ENCODE data around the gene SUPT20H. TPM values are rescaled to one million over a fixed set of nuclear protein-coding genes. Genes with fewer than 3 reads are reported as not detected.

SUPT20H gene
- total and polyA plus RNA-seq, 2 of the 13 experiments (the other 11 are each of a cell fraction or from before 2014, with no cell fraction given), result 35.0 to 63.6 TPM

DNA sequence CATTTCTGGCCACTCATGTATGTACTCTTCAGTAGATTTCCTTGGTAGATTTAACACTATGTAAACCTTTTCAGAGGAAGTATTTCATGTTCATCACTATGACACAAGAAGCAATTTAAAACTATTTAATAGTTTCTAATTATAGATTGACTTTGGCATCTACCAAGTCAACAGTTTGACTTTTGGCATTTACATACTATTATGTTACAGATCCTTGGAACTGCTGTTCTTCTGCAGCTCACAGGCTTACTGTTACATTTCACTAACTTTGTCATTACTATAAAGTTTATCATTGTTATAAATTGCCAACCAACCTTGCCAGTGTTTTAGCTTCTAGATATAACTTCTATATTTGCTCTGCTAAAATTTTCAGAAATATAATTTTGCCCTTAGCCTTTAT, 18.7 kb downstream of the SUPT20H start:
- Histone ChIP-seq H3K36me3 (replicated peaks in 1 of 2; ENCODE audit: control insufficient read depth in 1 of 2, insufficient read depth in 2 of 2, low read length in 2 of 2) (peaks cover 10 to 74% of the 10 kb centered on the region in 2 experiments), H3K4me1 (ENCODE audit: insufficient read depth, low read length) (no peaks in the 10 kb centered on the region), H3K9me3 (ENCODE audit: low read length) (no peaks in the 10 kb centered on the region), H3K4me3 (replicated peaks in 1 of 3; ENCODE audit: insufficient read depth in 1 of 3, low read depth in 2 of 3, low read length in 3 of 3) (no peak overlapping the region), H3K27me3 (ENCODE audit: control insufficient read depth in 1 of 2, insufficient read depth in 2 of 2, low read length in 2 of 2) (no peaks in the 10 kb centered on the region), H3K9ac (ENCODE audit: insufficient read depth, low read depth, low read length) (no peak overlapping the region), H4K20me1 (ENCODE audit: insufficient read depth, low read length) (no peaks in the 10 kb centered on the region), H3K27ac (ENCODE audit: extremely low read length, insufficient read depth, low read length) (no peak overlapping the region), H3K79me2 (ENCODE audit: insufficient read depth, low read length) (no peaks in the 10 kb centered on the region), H2AFZ (ENCODE audit: low read length) (no peak overlapping the region), H3K4me2 (ENCODE audit: low read depth, low read length) (no peak overlapping the region)
- POLR2A ChIA-PET, result interaction anchor here (0.6 kb wide), 1 partner anchor 17 kb away, joined by 3 read pairs; no protein-coding TSS in a partner anchor
- intact Hi-C loops (cut with micrococcal nuclease; ENCODE audit: unreplicated experiment), result no loop called here
- FAIRE-seq (no peak), ATAC-seq (no peak), DNase-seq (ENCODE audit: low spot score) (no peak)
- TF ChIP-seq MBNL3 (CRISPR knock-in tag; conservative IDR thresholded peaks at IDR 0.05) (no peak), BRCA1 (CRISPR knock-in tag; IDR thresholded peaks at IDR 0.05) (no peak), RBFOX2 (IDR thresholded peaks at IDR 0.05; ENCODE audit: low read depth, low read length) (no peak), ASH2L (IDR thresholded peaks at IDR 0.05; ENCODE audit: insufficient read length, low read depth, low read length) (no peak), SYNCRIP (IDR thresholded peaks at IDR 0.05; ENCODE audit: insufficient read depth, low read depth, low read length) (no peak), MTA3 (CRISPR knock-in tag; IDR thresholded peaks at IDR 0.05) (no peak), NFKB2 (CRISPR knock-in tag; IDR thresholded peaks at IDR 0.05; ENCODE audit: borderline replicate concordance) (no peak), DPF2 (CRISPR knock-in tag; IDR thresholded peaks at IDR 0.05; ENCODE audit: borderline replicate concordance, low read depth) (no peak), FOXO1 (CRISPR knock-in tag; IDR thresholded peaks at IDR 0.05) (no peak), ELF4 (CRISPR knock-in tag; IDR thresholded peaks at IDR 0.05; ENCODE audit: borderline replicate concordance) (no peak), FOXJ3 (CRISPR knock-in tag; IDR thresholded peaks at IDR 0.05; ENCODE audit: borderline replicate concordance) (no peak), ZNF44 (CRISPR knock-in tag; IDR thresholded peaks at IDR 0.05) (no peak), NONO (IDR thresholded peaks at IDR 0.05) (no peak), NONO (CRISPR knock-in tag; conservative IDR thresholded peaks at IDR 0.05) (no peak), FOSL1 (CRISPR knock-in tag; IDR thresholded peaks at IDR 0.05; ENCODE audit: borderline replicate concordance) (no peak), SP5 (CRISPR knock-in tag; IDR thresholded peaks at IDR 0.05; ENCODE audit: borderline replicate concordance, low read depth) (no peak)
- TF ChIP-seq, protein P1, sequence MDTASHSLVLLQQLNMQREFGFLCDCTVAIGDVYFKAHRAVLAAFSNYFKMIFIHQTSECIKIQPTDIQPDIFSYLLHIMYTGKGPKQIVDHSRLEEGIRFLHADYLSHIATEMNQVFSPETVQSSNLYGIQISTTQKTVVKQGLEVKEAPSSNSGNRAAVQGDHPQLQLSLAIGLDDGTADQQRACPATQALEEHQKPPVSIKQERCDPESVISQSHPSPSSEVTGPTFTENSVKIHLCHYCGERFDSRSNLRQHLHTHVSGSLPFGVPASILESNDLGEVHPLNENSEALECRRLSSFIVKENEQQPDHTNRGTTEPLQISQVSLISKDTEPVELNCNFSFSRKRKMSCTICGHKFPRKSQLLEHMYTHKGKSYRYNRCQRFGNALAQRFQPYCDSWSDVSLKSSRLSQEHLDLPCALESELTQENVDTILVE (CRISPR knock-in tag; IDR thresholded peaks at IDR 0.05), result no peak
- TF ChIP-seq, protein P2, sequence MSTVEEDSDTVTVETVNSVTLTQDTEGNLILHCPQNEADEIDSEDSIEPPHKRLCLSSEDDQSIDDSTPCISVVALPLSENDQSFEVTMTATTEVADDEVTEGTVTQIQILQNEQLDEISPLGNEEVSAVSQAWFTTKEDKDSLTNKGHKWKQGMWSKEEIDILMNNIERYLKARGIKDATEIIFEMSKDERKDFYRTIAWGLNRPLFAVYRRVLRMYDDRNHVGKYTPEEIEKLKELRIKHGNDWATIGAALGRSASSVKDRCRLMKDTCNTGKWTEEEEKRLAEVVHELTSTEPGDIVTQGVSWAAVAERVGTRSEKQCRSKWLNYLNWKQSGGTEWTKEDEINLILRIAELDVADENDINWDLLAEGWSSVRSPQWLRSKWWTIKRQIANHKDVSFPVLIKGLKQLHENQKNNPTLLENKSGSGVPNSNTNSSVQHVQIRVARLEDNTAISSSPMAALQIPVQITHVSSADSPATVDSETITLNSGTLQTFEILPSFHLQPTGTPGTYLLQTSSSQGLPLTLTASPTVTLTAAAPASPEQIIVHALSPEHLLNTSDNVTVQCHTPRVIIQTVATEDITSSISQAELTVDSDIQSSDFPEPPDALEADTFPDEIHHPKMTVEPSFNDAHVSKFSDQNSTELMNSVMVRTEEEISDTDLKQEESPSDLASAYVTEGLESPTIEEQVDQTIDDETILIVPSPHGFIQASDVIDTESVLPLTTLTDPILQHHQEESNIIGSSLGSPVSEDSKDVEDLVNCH (CRISPR knock-in tag; IDR thresholded peaks at IDR 0.05), result no peak
- TF ChIP-seq, protein P3, sequence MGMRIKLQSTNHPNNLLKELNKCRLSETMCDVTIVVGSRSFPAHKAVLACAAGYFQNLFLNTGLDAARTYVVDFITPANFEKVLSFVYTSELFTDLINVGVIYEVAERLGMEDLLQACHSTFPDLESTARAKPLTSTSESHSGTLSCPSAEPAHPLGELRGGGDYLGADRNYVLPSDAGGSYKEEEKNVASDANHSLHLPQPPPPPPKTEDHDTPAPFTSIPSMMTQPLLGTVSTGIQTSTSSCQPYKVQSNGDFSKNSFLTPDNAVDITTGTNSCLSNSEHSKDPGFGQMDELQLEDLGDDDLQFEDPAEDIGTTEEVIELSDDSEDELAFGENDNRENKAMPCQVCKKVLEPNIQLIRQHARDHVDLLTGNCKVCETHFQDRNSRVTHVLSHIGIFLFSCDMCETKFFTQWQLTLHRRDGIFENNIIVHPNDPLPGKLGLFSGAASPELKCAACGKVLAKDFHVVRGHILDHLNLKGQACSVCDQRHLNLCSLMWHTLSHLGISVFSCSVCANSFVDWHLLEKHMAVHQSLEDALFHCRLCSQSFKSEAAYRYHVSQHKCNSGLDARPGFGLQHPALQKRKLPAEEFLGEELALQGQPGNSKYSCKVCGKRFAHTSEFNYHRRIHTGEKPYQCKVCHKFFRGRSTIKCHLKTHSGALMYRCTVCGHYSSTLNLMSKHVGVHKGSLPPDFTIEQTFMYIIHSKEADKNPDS (CRISPR knock-in tag; IDR thresholded peaks at IDR 0.05), result no peak
- TF ChIP-seq, protein P4, sequence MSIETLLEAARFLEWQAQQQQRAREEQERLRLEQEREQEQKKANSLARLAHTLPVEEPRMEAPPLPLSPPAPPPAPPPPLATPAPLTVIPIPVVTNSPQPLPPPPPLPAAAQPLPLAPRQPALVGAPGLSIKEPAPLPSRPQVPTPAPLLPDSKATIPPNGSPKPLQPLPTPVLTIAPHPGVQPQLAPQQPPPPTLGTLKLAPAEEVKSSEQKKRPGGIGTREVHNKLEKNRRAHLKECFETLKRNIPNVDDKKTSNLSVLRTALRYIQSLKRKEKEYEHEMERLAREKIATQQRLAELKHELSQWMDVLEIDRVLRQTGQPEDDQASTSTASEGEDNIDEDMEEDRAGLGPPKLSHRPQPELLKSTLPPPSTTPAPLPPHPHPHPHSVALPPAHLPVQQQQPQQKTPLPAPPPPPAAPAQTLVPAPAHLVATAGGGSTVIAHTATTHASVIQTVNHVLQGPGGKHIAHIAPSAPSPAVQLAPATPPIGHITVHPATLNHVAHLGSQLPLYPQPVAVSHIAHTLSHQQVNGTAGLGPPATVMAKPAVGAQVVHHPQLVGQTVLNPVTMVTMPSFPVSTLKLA (IDR thresholded peaks at IDR 0.05), result no peak
- in situ Hi-C loops (cut with HindIII; ENCODE audit: extremely low pct_ligation_motif_present, low pct_unique_long_range_greater_than_20kb), result loop anchor here (5.0 kb wide), 1 partner anchor 38 kb away; the partner anchor contains the start of gene EXOSC8
- no TSS peak for BruUV-seq (replicated peaks)
- CTCF ChIA-PET (ENCODE audit: low intra/inter-chr PET ratio, low total read pairs), result no interaction called here
